Esophagus (tissue), 2 donors: ENCODE results near the gene PGAP3. TPM values are rescaled to one million over a fixed set of nuclear protein-coding genes. Genes with fewer than 3 reads are reported as not detected.
A peak's percentile ranks its signal among the peaks of the same experiment; 100 is the strongest.

Experiments used
- H3K27ac ChIP-seq, 2 donors: one replicate each; pipeline ENCODE4 v1.5.1; 2013; ENCODE audit warnings: low read depth in 2 of 2, mild to moderate bottlenecking in 2 of 2, inconsistent platforms in 1 of 2, low read length in 1 of 2, moderate library complexity in 1 of 2
- H3K27me3 ChIP-seq, 2 donors: one replicate each; pipeline ENCODE4 v1.6.1; 2013; ENCODE audit warnings: low read length in 2 of 2, control low read depth in 1 of 2, mild to moderate bottlenecking in 1 of 2; ENCODE audit not compliant: insufficient read depth in 2 of 2, control insufficient read depth in 1 of 2
- H3K36me3 ChIP-seq, 2 donors: one replicate each; pipeline ENCODE4 v1.6.1; 2013; ENCODE audit warnings: low read length in 1 of 2; ENCODE audit not compliant: control insufficient read depth in 2 of 2, insufficient read depth in 2 of 2
- H3K4me1 ChIP-seq, 2 donors: one replicate each; pipeline ENCODE4 v1.6.1; 2013; ENCODE audit warnings: low read length in 1 of 2; ENCODE audit not compliant: control insufficient read depth in 2 of 2, insufficient read depth in 2 of 2
- H3K4me3 ChIP-seq, 2 donors: one replicate each; pipeline ENCODE4 v1.5.1; 2013; ENCODE audit warnings: low read length in 2 of 2, mild to moderate bottlenecking in 2 of 2, low read depth in 1 of 2, moderate library complexity in 1 of 2
- H3K9me3 ChIP-seq, 2 donors: one replicate each; pipeline ENCODE4 v1.6.1; 2013; ENCODE audit warnings: mild to moderate bottlenecking in 2 of 2, low read depth in 1 of 2, low read length in 1 of 2, moderate library complexity in 1 of 2; ENCODE audit not compliant: control insufficient read depth in 2 of 2, insufficient read depth in 1 of 2
- WGBS, 2 donors: extraction: QIAGEN DNeasy Blood & Tissue Kit; methylation state at CpG; one replicate each; pipeline ENCODE4 v1.1.7; 2013; 5-methylcytosine and 5-hydroxymethylcytosine counted together
- polyA plus RNA-seq, 2 donors: library from polyadenylated mRNA; stranded (reverse); fragments of 200-250 nt; gene quantifications; one replicate each; pipeline ENCODE4 v1.2.3, GENCODE V29; 2013
- donor health status: healthy with polysubstance abuse.
- donor health status: Bipolar disorder and iron deficiency.

The PGAP3 gene
- polyA plus RNA-seq, 2 donors, result 28.8 to 40.0 TPM

- Histone ChIP-seq H3K27ac (peak overlapping the region in 1 of 2 donors; percentile 39), H3K36me3 (peaks cover 7 to 11% of the 10 kb centered on the region in 2 donors), H3K4me1 (peaks cover 5 to 30% of the 10 kb centered on the region in 2 donors), H3K9me3 (no peaks in the 10 kb centered on the region), H3K4me3 (no peak overlapping the region), H3K27me3 (no peaks in the 10 kb centered on the region)
- 74 to 75% methylated on average over 12 of the region's 12 CpGs for WGBS, 2 donors
Measured at GRCh38 chr17:39679521-39680192, 8.2 kb downstream of the PGAP3 start.

- Histone ChIP-seq H3K4me1 (peaks cover 5 to 33% of the 10 kb centered on the region in 2 donors), H3K27me3 (no peaks in the 10 kb centered on the region), H3K36me3 (peaks cover 2 to 9% of the 10 kb centered on the region in 2 donors), H3K27ac (peak overlapping the region in 1 of 2 donors; percentile 23), H3K4me3 (no peak overlapping the region), H3K9me3 (no peaks in the 10 kb centered on the region)
- 81 to 84% methylated on average over 13 of the region's 13 CpGs for WGBS, 2 donors
Measured at GRCh38 chr17:39678340-39679116, 9.3 kb downstream of the PGAP3 start.

- Histone ChIP-seq H3K4me1 (peaks cover 5 to 35% of the 10 kb centered on the region in 2 donors), H3K36me3 (peaks cover 0 to 10% of the 10 kb centered on the region in 2 donors), H3K4me3 (no peak overlapping the region), H3K9me3 (no peaks in the 10 kb centered on the region), H3K27ac (peak overlapping the region in 1 of 2 donors; percentile 23), H3K27me3 (no peaks in the 10 kb centered on the region)
- 61 to 63% methylated on average over 13 of the region's 13 CpGs for WGBS, 2 donors
Measured at GRCh38 chr17:39677542-39678339, 10.1 kb downstream of the PGAP3 start.

- WGBS, 2 donors, result 75 to 86% methylated on average over 8 of the region's 8 CpGs
- Histone ChIP-seq H3K4me3 (no peak overlapping the region), H3K27me3 (no peaks in the 10 kb centered on the region), H3K27ac (peak overlapping the region in 1 of 2 donors; percentile 93), H3K36me3 (peaks cover 0 to 10% of the 10 kb centered on the region in 2 donors), H3K4me1 (peaks cover 5 to 39% of the 10 kb centered on the region in 2 donors), H3K9me3 (no peaks in the 10 kb centered on the region)
Measured at GRCh38 chr17:39677072-39677471, 10.8 kb downstream of the PGAP3 start.

GRCh38 chr17:39676198-39676819, 11.5 kb downstream of the PGAP3 start:
- Histone ChIP-seq H3K4me3 (no peak overlapping the region), H3K27me3 (no peaks in the 10 kb centered on the region), H3K36me3 (peaks cover 0 to 10% of the 10 kb centered on the region in 2 donors), H3K4me1 (peaks cover 5 to 45% of the 10 kb centered on the region in 2 donors), H3K9me3 (no peaks in the 10 kb centered on the region), H3K27ac (peak overlapping the region; percentile 91 to 93)
- 37 to 52% methylated on average over 7 of the region's 7 CpGs for WGBS, 2 donors

- no peaks in the 10 kb centered on the region for H3K9me3 ChIP-seq
- H3K4me1 ChIP-seq, result peaks cover 5 to 45% of the 10 kb centered on the region in 2 donors
- no peak overlapping the region for H3K4me3 ChIP-seq
Measured at GRCh38 chr17:39675390-39676082, 12.3 kb downstream of the PGAP3 start.

GRCh38 chr17:39674702-39675389, 13.0 kb downstream of the PGAP3 start:
- peaks cover 0 to 10% of the 10 kb centered on the region in 2 donors for H3K36me3 ChIP-seq
- H3K4me1 ChIP-seq, result peaks cover 5 to 43% of the 10 kb centered on the region in 2 donors
- H3K9me3 ChIP-seq, result no peaks in the 10 kb centered on the region
- H3K27me3 ChIP-seq, result no peaks in the 10 kb centered on the region
- WGBS, 2 donors, result 33 to 42% methylated on average over 11 of the region's 11 CpGs
- H3K4me3 ChIP-seq, result no peak overlapping the region
- H3K27ac ChIP-seq, result peak overlapping the region; percentile 91 to 93

More at GRCh38 chr17:39675390-39676082, 12.3 kb downstream of the PGAP3 start:
- no peaks in the 10 kb centered on the region for H3K27me3 ChIP-seq
- peak overlapping the region; percentile 91 to 93 for H3K27ac ChIP-seq
- WGBS, 2 donors, result 60 to 64% methylated on average over 10 of the region's 10 CpGs
- H3K36me3 ChIP-seq, result peaks cover 0 to 10% of the 10 kb centered on the region in 2 donors

- H3K27ac ChIP-seq, result peak overlapping the region in 1 of 2 donors; percentile 93
- H3K4me3 ChIP-seq, result no peak overlapping the region
- no peaks in the 10 kb centered on the region for H3K27me3 ChIP-seq
- peaks cover 5 to 42% of the 10 kb centered on the region in 2 donors for H3K4me1 ChIP-seq
- WGBS, 2 donors, result 76 to 78% methylated on average over 5 of the region's 5 CpGs
- H3K9me3 ChIP-seq, result no peaks in the 10 kb centered on the region
- peaks cover 0 to 10% of the 10 kb centered on the region in 2 donors for H3K36me3 ChIP-seq
Measured at GRCh38 chr17:39674179-39674578, 13.7 kb downstream of the PGAP3 start.
